ENCODE results near the gene FLYWCH1. TPM values are rescaled to one million over a fixed set of nuclear protein-coding genes. Genes with fewer than 3 reads are reported as not detected.

Gene FLYWCH1
- total RNA-seq, 4 donors from 2014 or later = 41.7 to 49.7 (median 44.0) TPM

GRCh38 chr16:2991566-2992261, 80.0 kb downstream of the FLYWCH1 start:
- ATAC-seq (no peak), DNase-seq (no peak)
- no peak overlapping the region for H3K27ac ChIP-seq
- H3K4me1 ChIP-seq = peaks cover 0 to under 1% of the 10 kb centered on the region in 2 donors
- no peaks in the 10 kb centered on the region for H3K9me3 ChIP-seq
- intact Hi-C loops (cut with DNase I; ENCODE audit: low total_unique reads) = no loop called here
- no peaks in the 10 kb centered on the region for H3K27me3 ChIP-seq
- TF ChIP-seq CTCF (IDR thresholded peaks at IDR 0.05 in 4 of 5, conservative IDR thresholded peaks at IDR 0.05 in 1 of 5) (no peak), POLR2A (IDR thresholded peaks at IDR 0.05) (no peak)
- H3K4me3 ChIP-seq = no peak overlapping the region
- in situ Hi-C loops (cut with MboI; ENCODE audit: low sequenced_read_pairs in 4 of 4) = no loop called here
- no peaks in the 10 kb centered on the region for H3K36me3 ChIP-seq

- intact Hi-C loops (cut with DNase I; ENCODE audit: low total_unique reads) (no loop called here), in situ Hi-C loops (cut with MboI; ENCODE audit: low sequenced_read_pairs in 4 of 4) (no loop called here)
- DNase-seq (no peak), ATAC-seq (no peak)
- H3K27ac ChIP-seq = no peak overlapping the region
- H3K4me1 ChIP-seq = no peaks in the 10 kb centered on the region
- no peaks in the 10 kb centered on the region for H3K9me3 ChIP-seq
- TF ChIP-seq CTCF (IDR thresholded peaks at IDR 0.05 in 4 of 5, conservative IDR thresholded peaks at IDR 0.05 in 1 of 5) = no peak
- TF ChIP-seq POLR2A (IDR thresholded peaks at IDR 0.05) = no peak
- no peak overlapping the region for H3K4me3 ChIP-seq
- H3K36me3 ChIP-seq = no peaks in the 10 kb centered on the region
- no peaks in the 10 kb centered on the region for H3K27me3 ChIP-seq
Measured at GRCh38 chr16:2992383-2993081, 80.8 kb downstream of the FLYWCH1 start.

- no peak for ATAC-seq
- Histone ChIP-seq H3K4me3 (no peak overlapping the region), H3K4me1 (no peaks in the 10 kb centered on the region), H3K9me3 (no peaks in the 10 kb centered on the region), H3K27me3 (no peaks in the 10 kb centered on the region), H3K27ac (no peak overlapping the region), H3K36me3 (no peaks in the 10 kb centered on the region)
- no peak for TF ChIP-seq POLR2A (IDR thresholded peaks at IDR 0.05)
- no peak for TF ChIP-seq CTCF (IDR thresholded peaks at IDR 0.05 in 4 of 5, conservative IDR thresholded peaks at IDR 0.05 in 1 of 5)
- intact Hi-C loops (cut with DNase I; ENCODE audit: low total_unique reads) (no loop called here), in situ Hi-C loops (cut with MboI; ENCODE audit: low sequenced_read_pairs in 4 of 4) (no loop called here)
- no peak for DNase-seq
Measured at GRCh38 chr16:2996298-2996697, 84.6 kb downstream of the FLYWCH1 start.

GRCh38 chr16:2999929-3000328, 88.2 kb downstream of the FLYWCH1 start:
- intact Hi-C loops (cut with DNase I; ENCODE audit: low total_unique reads) = no loop called here
- ATAC-seq (no peak), DNase-seq (no peak)
- Histone ChIP-seq H3K27me3 (no peaks in the 10 kb centered on the region), H3K9me3 (no peaks in the 10 kb centered on the region), H3K27ac (no peak overlapping the region), H3K4me3 (no peak overlapping the region), H3K4me1 (peaks cover 2 to 3% of the 10 kb centered on the region in 2 donors), H3K36me3 (no peaks in the 10 kb centered on the region)
- TF ChIP-seq CTCF (IDR thresholded peaks at IDR 0.05 in 4 of 5, conservative IDR thresholded peaks at IDR 0.05 in 1 of 5) (no peak), POLR2A (IDR thresholded peaks at IDR 0.05) (no peak)
- in situ Hi-C loops (cut with MboI; ENCODE audit: low sequenced_read_pairs in 4 of 4) = no loop called here
